H1 (cell line): ENCODE data around the gene GLUL. TPM values are rescaled to one million over a fixed set of nuclear protein-coding genes. Genes with fewer than 3 reads are reported as not detected.

ENCODE experiments used
- CTCF ChIA-PET: fragments of 300-600 bp; sonication (Branson Sonifier 250); formaldehyde crosslinking; loops from one replicate; lab custom pipeline; 2021; ENCODE audit not compliant: partially characterized antibody; lab: Charles Lee
- POLR2A ChIA-PET: fragments of 300-600 bp; sonication (Branson Sonifier 250); formaldehyde crosslinking; loops from one replicate; lab custom pipeline; 2021; ENCODE audit warnings: inconsistent platforms; ENCODE audit not compliant: partially characterized antibody; lab: Charles Lee
- DNase-seq, 2 experiments: peaks; one replicate each; pipeline versions ENCODE4 v3.0.0 to v3.0.0-alpha.2; 2010 to 2022; ENCODE audit warnings: low spot score in 2 of 2, low read depth in 1 of 2, mixed read lengths in 1 of 2
- FAIRE-seq: peaks from 2 replicates; lab custom pipeline; 2011; peaks lifted over from hg19 to GRCh38; lab: Jason Lieb, UNC
- H2AFZ ChIP-seq: 2 replicates; pipeline ENCODE4 v1.8.1; 2012; ENCODE audit warnings: low read length, inconsistent platforms
- H2AK5ac ChIP-seq: 2 replicates; pipeline ENCODE4 v1.6.1; 2013; ENCODE audit warnings: low read depth, low read length
- H2BK120ac ChIP-seq: replicated peaks from 2 replicates; pipeline ENCODE3; 2013; ENCODE audit warnings: low read depth, low read length, inconsistent platforms
- H2BK12ac ChIP-seq: 2 replicates; pipeline ENCODE4 v1.6.1; 2013; ENCODE audit warnings: low read depth, low read length
- H2BK15ac ChIP-seq: 2 replicates; pipeline ENCODE4 v1.6.1; 2013; ENCODE audit warnings: low read length
- H2BK20ac ChIP-seq: 2 replicates; pipeline ENCODE4 v1.6.1; 2013; ENCODE audit warnings: low read length
- H2BK5ac ChIP-seq: 2 replicates; pipeline ENCODE4 v1.6.1; 2013; ENCODE audit warnings: low read depth, low read length
- H3K14ac ChIP-seq: 2 replicates; pipeline ENCODE4 v1.6.1; 2013; ENCODE audit warnings: inconsistent platforms; ENCODE audit not compliant: insufficient read length
- H3K18ac ChIP-seq: 2 replicates; pipeline ENCODE4 v1.6.1; 2013; ENCODE audit warnings: low read length; ENCODE audit errors: extremely low read depth
- H3K23ac ChIP-seq: 2 replicates; pipeline ENCODE4 v1.6.1; 2013; ENCODE audit warnings: inconsistent platforms; ENCODE audit not compliant: insufficient read length
- H3K23me2 ChIP-seq: 2 replicates; pipeline ENCODE4 v1.6.1; 2013; ENCODE audit warnings: low read depth, low read length
- H3K27ac ChIP-seq: 2 replicates; pipeline ENCODE4 v1.6.1; 2011; ENCODE audit warnings: low read depth, low read length, inconsistent platforms
- H3K27me3 ChIP-seq, 4 experiments: replicated peaks in 1 of 4; 1 replicate in 1 of 4; 2 replicates in 3 of 4; pipeline versions ENCODE4 v1.6.1 to v1.8.1; 2011 to 2013; ENCODE audit warnings: low read length in 3 of 4, mild to moderate bottlenecking in 3 of 4, inconsistent platforms in 2 of 4, mixed read lengths in 2 of 4, moderate library complexity in 1 of 4; ENCODE audit not compliant: control insufficient read depth in 3 of 4, insufficient read depth in 3 of 4; ENCODE audit errors: extremely low read depth in 1 of 4
- H3K36me3 ChIP-seq, 4 experiments: 2 replicates each; pipeline versions ENCODE4 v1.6.1 to v1.8.1; 2011 to 2013; ENCODE audit warnings: mild to moderate bottlenecking in 4 of 4, low read length in 3 of 4, moderate library complexity in 2 of 4, control low read depth in 1 of 4, inconsistent platforms in 1 of 4; ENCODE audit not compliant: insufficient read depth in 4 of 4, control insufficient read depth in 2 of 4
- H3K4ac ChIP-seq: replicated peaks from 2 replicates; pipeline ENCODE3; 2013; ENCODE audit warnings: low read length, low read depth, mixed read lengths, inconsistent platforms; ENCODE audit not compliant: insufficient read length
- H3K4me1 ChIP-seq, 4 experiments: replicated peaks in 1 of 4; 1 replicate in 1 of 4; 2 replicates in 3 of 4; pipeline versions ENCODE4 v1.6.1 to v1.8.1; 2011 to 2013; ENCODE audit warnings: low read length in 3 of 4, inconsistent platforms in 2 of 4, mixed read lengths in 1 of 4; ENCODE audit not compliant: insufficient read depth in 4 of 4, control insufficient read depth in 3 of 4
- H3K4me2 ChIP-seq, 2 experiments: 2 replicates each; pipeline versions ENCODE4 v1.6.1 to v1.8.1; 2011 to 2013; ENCODE audit warnings: low read depth in 2 of 2, low read length in 2 of 2, control low read depth in 1 of 2, inconsistent platforms in 1 of 2, mild to moderate bottlenecking in 1 of 2; ENCODE audit not compliant: insufficient read depth in 1 of 2
- H3K4me3 ChIP-seq, 4 experiments: fragments of 200-600, 300-600 bp in 1 of 4; sonication (generic), shearing (Covaris generic), sonication (Bioruptor Twin) in 1 of 4; 2 replicates each; pipeline versions ENCODE4 v1.5.1 to v1.8.1; 2011 to 2016; ENCODE audit warnings: low read length in 4 of 4, low read depth in 3 of 4, control low read depth in 2 of 4, inconsistent platforms in 2 of 4, mild to moderate bottlenecking in 2 of 4, mixed read lengths in 1 of 4, moderate library complexity in 1 of 4; ENCODE audit not compliant: insufficient read depth in 2 of 4; ENCODE audit errors: extremely low read depth in 1 of 4
- H3K56ac ChIP-seq: replicated peaks from 2 replicates; pipeline ENCODE3; 2013; ENCODE audit warnings: low read depth, mild to moderate bottlenecking, mixed read lengths, low read length, inconsistent platforms; ENCODE audit not compliant: insufficient read length
- H3K79me1 ChIP-seq: 2 replicates; pipeline ENCODE4 v1.6.1; 2013; ENCODE audit warnings: low read depth, low read length, control low read depth
- H3K79me2 ChIP-seq, 2 experiments: 2 replicates each; pipeline versions ENCODE4 v1.6.1 to v1.8.1; 2012 to 2013; ENCODE audit warnings: low read length in 2 of 2, mild to moderate bottlenecking in 2 of 2, inconsistent platforms in 1 of 2; ENCODE audit not compliant: insufficient read depth in 2 of 2, control insufficient read depth in 1 of 2
- H3K9ac ChIP-seq, 4 experiments: replicated peaks in 1 of 4; 1 replicate in 1 of 4; 2 replicates in 3 of 4; pipeline versions ENCODE4 v1.6.1 to v1.8.1; 2011 to 2013; ENCODE audit warnings: low read depth in 3 of 4, low read length in 3 of 4, control low read depth in 2 of 4, mild to moderate bottlenecking in 2 of 4, moderate library complexity in 2 of 4, inconsistent platforms in 1 of 4; ENCODE audit errors: extremely low read depth in 1 of 4
- H3K9me3 ChIP-seq, 2 experiments: 2 replicates each; pipeline versions ENCODE4 v1.6.1 to v1.8.1; 2012 to 2013; ENCODE audit warnings: mild to moderate bottlenecking in 2 of 2, moderate library complexity in 2 of 2, control low read depth in 1 of 2, inconsistent platforms in 1 of 2, low read depth in 1 of 2, low read length in 1 of 2, mixed read lengths in 1 of 2; ENCODE audit not compliant: insufficient read depth in 2 of 2
- H4K20me1 ChIP-seq, 2 experiments: replicated peaks in 1 of 2; 2 replicates each; pipeline versions ENCODE3 to v1.8.1; 2011 to 2013; ENCODE audit warnings: inconsistent platforms in 2 of 2, low read length in 2 of 2, mild to moderate bottlenecking in 1 of 2; ENCODE audit not compliant: insufficient read depth in 2 of 2, control insufficient read depth in 1 of 2
- H4K5ac ChIP-seq: 2 replicates; pipeline ENCODE4 v1.6.1; 2013; ENCODE audit warnings: low read length, low read depth, mixed read lengths, inconsistent platforms; ENCODE audit not compliant: insufficient read length
- H4K8ac ChIP-seq: 2 replicates; pipeline ENCODE4 v1.8.0; 2013; ENCODE audit warnings: mild to moderate bottlenecking, moderate library complexity, low read length, inconsistent platforms; ENCODE audit not compliant: insufficient read depth; ENCODE audit errors: extremely low read depth
- H4K91ac ChIP-seq: replicated peaks from 2 replicates; pipeline ENCODE3; 2013; ENCODE audit warnings: low read length, mixed read lengths, inconsistent platforms; ENCODE audit not compliant: insufficient read length
- CHD1 ChIP-seq: IDR thresholded peaks from 2 replicates; pipeline ENCODE4 v1.6.1; 2012; ENCODE audit warnings: low read depth, low read length, improper control_type of control experiment
- CTCF ChIP-seq, 3 experiments: IDR thresholded peaks; 1 replicate in 2 of 3; 2 replicates in 1 of 3; pipeline versions ENCODE4 v1.5.1 to v1.6.1; 2011; ENCODE audit warnings: low read length in 3 of 3, mild to moderate bottlenecking in 3 of 3, inconsistent platforms in 2 of 3, low read depth in 1 of 3, moderate library complexity in 1 of 3; ENCODE audit not compliant: insufficient read depth in 1 of 3; ENCODE audit errors: control extremely low read depth in 1 of 3
- E2F6 ChIP-seq: IDR thresholded peaks from 2 replicates; pipeline ENCODE4 v1.6.1; 2012; ENCODE audit warnings: inconsistent platforms
- PHF8 ChIP-seq: fragments of 200-600 bp; sonication (generic); conservative IDR thresholded peaks from 2 replicates; pipeline ENCODE4 v1.7.1; 2012; ENCODE audit warnings: low read depth, mild to moderate bottlenecking, inconsistent platforms, low read length, moderate library complexity
- POLR2A ChIP-seq, 2 experiments: IDR thresholded peaks; 1 replicate in 1 of 2; 2 replicates in 1 of 2; pipeline ENCODE4 v1.6.1; 2011; ENCODE audit warnings: low read depth in 2 of 2, low read length in 2 of 2, mild to moderate bottlenecking in 2 of 2; ENCODE audit errors: control extremely low read depth in 1 of 2
- POU5F1 ChIP-seq: IDR thresholded peaks from 2 replicates; pipeline ENCODE4 v1.6.1; 2011; ENCODE audit warnings: low read depth, mild to moderate bottlenecking, low read length, moderate library complexity
- RAD21 ChIP-seq, 2 experiments: IDR thresholded peaks in 1 of 2; conservative IDR thresholded peaks in 1 of 2; 2 replicates each; pipeline ENCODE4 v1.6.1; 2011; ENCODE audit warnings: low read depth in 2 of 2, low read length in 2 of 2, improper control_type of control experiment in 1 of 2, inconsistent platforms in 1 of 2, mild to moderate bottlenecking in 1 of 2, moderate library complexity in 1 of 2
- WGBS, 2 experiments: shearing (Covaris generic) in 1 of 2; methylation state at CpG; one replicate each; pipeline versions ENCODE4 v1.1.6 to v1.1.7; 2013 to 2015; ENCODE audit warnings: low lambda C conversion rate in 2 of 2, mixed read lengths in 2 of 2, inconsistent platforms in 1 of 2, low coverage in 1 of 2, missing lambda C conversion rate in 1 of 2; ENCODE audit not compliant: insufficient replicate concordance in 2 of 2, insufficient coverage in 1 of 2, insufficient read length in 1 of 2; ENCODE audit errors: extremely low coverage in 1 of 2, missing lambda C conversion rate in 1 of 2; 5-methylcytosine and 5-hydroxymethylcytosine counted together
- polyA plus RNA-seq, 7 experiments: library from polyadenylated mRNA; depleted of rRNA in 3 of 7; stranded (reverse) in 5 of 7; unstranded in 2 of 7; fragments of >200 nt in 5 of 7; fragments of 200-250 nt in 2 of 7; gene quantifications; 1 replicate in 5 of 7; 2 replicates in 1 of 7; 4 replicates in 1 of 7; pipeline versions ENCODE4 v1.2.1 to v1.2.3, GENCODE V29; 2011 to 2013; ENCODE audit warnings: missing spikeins in 2 of 7, mixed read lengths in 2 of 7
- total RNA-seq: library from RNA; stranded (reverse); fragmentation: NEBNext Ultra II Directional; extraction: Animal tissue kit (Norgen Biotek cat#: 25700); gene quantifications from 2 replicates; pipeline ENCODE4 v1.2.1, GENCODE V29; 2021
- TF ChIP-seq, protein P1 (sequence below): IDR thresholded peaks from 2 replicates; pipeline ENCODE4 v1.6.1; 2012; ENCODE audit warnings: low read length, inconsistent platforms

Gene GLUL
- total and polyA plus RNA-seq, 2 of the 8 experiments (the other 6 are each of a cell fraction or from before 2014, with no cell fraction given): 261 to 453 TPM

GRCh38 chr1:182387566-182387965 lies 4.0 kb downstream of the GLUL start:
- no peaks in the 10 kb centered on the region for H3K9me3 ChIP-seq
- DNase-seq: no peak
- no peak overlapping the region for H3K56ac ChIP-seq
- no peak overlapping the region for H3K27ac ChIP-seq
- peaks cover 8% of the 10 kb centered on the region for H3K23me2 ChIP-seq
- H2AK5ac ChIP-seq: no peak overlapping the region
- H3K4me3 ChIP-seq: peak overlapping the region in 1 of 4 experiments; percentile 96; a peak in 1 of 8 replicates
- H3K27me3 ChIP-seq: no peaks in the 10 kb centered on the region
- H3K4ac ChIP-seq: no peak overlapping the region
- H2BK20ac ChIP-seq: no peak overlapping the region
- H4K20me1 ChIP-seq: peaks cover 38 to 49% of the 10 kb centered on the region in 2 experiments
- no peak overlapping the region for H3K14ac ChIP-seq
- H3K79me2 ChIP-seq: peaks cover 33 to 61% of the 10 kb centered on the region in 2 experiments
- no peak overlapping the region for H3K9ac ChIP-seq
- ChIA-PET POLR2A (interaction anchor here (0.6 to 3.3 kb wide), 10 partner anchors 8 to 303 kb away, joined by 3 to 69 read pairs (median 3); no protein-coding TSS in a partner anchor), CTCF (interaction anchor here (0.8 to 1.7 kb wide), 4 partner anchors 9 to 28 kb away, joined by 3 to 5 read pairs (median 4); no protein-coding TSS in a partner anchor)
- H4K8ac ChIP-seq: no peak overlapping the region
- peaks cover 10% of the 10 kb centered on the region for H3K79me1 ChIP-seq
- no peak overlapping the region for H2BK5ac ChIP-seq
- peaks cover 46 to 81% (median 59%) of the 10 kb centered on the region in 4 experiments for H3K36me3 ChIP-seq
- WGBS, 2 experiments: 89% methylated on average over 2 of the region's 2 CpGs; no CpG with 5 or more reads in 1 of the 2 experiments
- no peak overlapping the region for H3K23ac ChIP-seq
- H2AFZ ChIP-seq: no peak overlapping the region
- H2BK120ac ChIP-seq: no peak overlapping the region
- no peak for FAIRE-seq
- H4K91ac ChIP-seq: no peak overlapping the region
- no peak overlapping the region for H3K18ac ChIP-seq
- H2BK12ac ChIP-seq: no peak overlapping the region
- peak overlapping the region in 1 of 2 experiments; percentile 95; a peak in 1 of 4 replicates for H3K4me2 ChIP-seq
- no peak overlapping the region for H2BK15ac ChIP-seq
- no peak overlapping the region for H4K5ac ChIP-seq
- H3K4me1 ChIP-seq: peaks cover 0 to 6% (median 4%) of the 10 kb centered on the region in 4 experiments; a peak in 5 of 7 replicates
- TF ChIP-seq POU5F1 (no peak), E2F6 (no peak), CTCF (IDR thresholded peaks at IDR 0.05; ENCODE audit: control extremely low read depth in 1 of 3, insufficient read depth in 1 of 3, low read depth in 1 of 3, low read length in 3 of 3) (no peak), PHF8 (no peak), RAD21 (IDR thresholded peaks at IDR 0.05 in 1 of 2, conservative IDR thresholded peaks at IDR 0.05 in 1 of 2; ENCODE audit: low read depth in 2 of 2, low read length in 2 of 2) (no peak), CHD1 (no peak), POLR2A (IDR thresholded peaks at IDR 0.05; ENCODE audit: control extremely low read depth in 1 of 2, low read depth in 2 of 2, low read length in 2 of 2) (no peak)
- TF ChIP-seq, protein P1, sequence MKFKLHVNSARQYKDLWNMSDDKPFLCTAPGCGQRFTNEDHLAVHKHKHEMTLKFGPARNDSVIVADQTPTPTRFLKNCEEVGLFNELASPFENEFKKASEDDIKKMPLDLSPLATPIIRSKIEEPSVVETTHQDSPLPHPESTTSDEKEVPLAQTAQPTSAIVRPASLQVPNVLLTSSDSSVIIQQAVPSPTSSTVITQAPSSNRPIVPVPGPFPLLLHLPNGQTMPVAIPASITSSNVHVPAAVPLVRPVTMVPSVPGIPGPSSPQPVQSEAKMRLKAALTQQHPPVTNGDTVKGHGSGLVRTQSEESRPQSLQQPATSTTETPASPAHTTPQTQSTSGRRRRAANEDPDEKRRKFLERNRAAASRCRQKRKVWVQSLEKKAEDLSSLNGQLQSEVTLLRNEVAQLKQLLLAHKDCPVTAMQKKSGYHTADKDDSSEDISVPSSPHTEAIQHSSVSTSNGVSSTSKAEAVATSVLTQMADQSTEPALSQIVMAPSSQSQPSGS: no peak
